HG02763 (cell line): ENCODE measurements around the gene CSHL1.
"Not testable (repeated sequence)": the region's sequence is repeated elsewhere in the genome, so short reads cannot be mapped to it uniquely, and the experiment has no call there.

Experiments
- ATAC-seq: cut with Tn5 transposase; IDR thresholded peaks from one replicate; pipeline ENCODE4 v1.9.1; 2021; ENCODE audit warnings: mild to moderate bottlenecking, moderate library complexity; ENCODE audit not compliant: unreplicated experiment

Gene CSHL1

GRCh38 chr17:63920050-63920449 lies 9.0 kb upstream of the CSHL1 start:
- not testable (repeated sequence) for ATAC-seq

GRCh38 chr17:63919311-63919723 lies 8.3 kb upstream of the CSHL1 start:
- peak; percentile 70 for ATAC-seq

GRCh38 chr17:63918789-63919305 lies 7.8 kb upstream of the CSHL1 start, which contains the start of gene GH1:
TSS of gene GH1 (minus strand) at chr17:63918839. CDS start at chr17:63918776, 63 bp downstream.
- ATAC-seq, result not testable (repeated sequence)

- no peak for ATAC-seq
Measured at GRCh38 chr17:63918305-63918704, 7.2 kb upstream of the CSHL1 start.

GRCh38 chr17:63917646-63918045 lies 6.6 kb upstream of the CSHL1 start:
- no peak for ATAC-seq

- not testable (repeated sequence) for ATAC-seq
Measured at GRCh38 chr17:63917206-63917605, 6.1 kb upstream of the CSHL1 start.

- no peak for ATAC-seq
Measured at GRCh38 chr17:63916566-63917185, 5.6 kb upstream of the CSHL1 start.

- ATAC-seq, result not testable (repeated sequence)
Measured at GRCh38 chr17:63915753-63916152, 4.7 kb upstream of the CSHL1 start.

- ATAC-seq, result no peak
Measured at GRCh38 chr17:63914471-63914870, 3.4 kb upstream of the CSHL1 start.

GRCh38 chr17:63911657-63912100 lies 621 bp upstream of the CSHL1 start:
- no peak for ATAC-seq

GRCh38 chr17:63910096-63910495 lies 962 bp downstream of the CSHL1 start:
- no peak for ATAC-seq

GRCh38 chr17:63909586-63909985 lies 1.5 kb downstream of the CSHL1 start:
- not testable (repeated sequence) for ATAC-seq

GRCh38 chr17:63907161-63907778 lies 3.8 kb downstream of the CSHL1 start:
- ATAC-seq, result not testable (repeated sequence)

- not testable (repeated sequence) for ATAC-seq
Measured at GRCh38 chr17:63904796-63905195, 6.3 kb downstream of the CSHL1 start.

GRCh38 chr17:63903787-63904201 lies 7.3 kb downstream of the CSHL1 start:
- ATAC-seq, result not testable (repeated sequence)

- not testable (repeated sequence) for ATAC-seq
Measured at GRCh38 chr17:63901971-63902370, 9.1 kb downstream of the CSHL1 start.

- ATAC-seq, result not testable (repeated sequence)
Measured at GRCh38 chr17:63898899-63899798, 11.9 kb downstream of the CSHL1 start.

- ATAC-seq, result not testable (repeated sequence)
Measured at GRCh38 chr17:63896524-63897354, 14.3 kb downstream of the CSHL1 start, which contains the start of gene CSH1. TSS of gene CSH1 (minus strand) at chr17:63896574. CDS start at chr17:63896511, 63 bp downstream.

GRCh38 chr17:63894821-63895220 lies 16.2 kb downstream of the CSHL1 start:
- not testable (repeated sequence) for ATAC-seq

GRCh38 chr17:63894021-63894420 lies 17.0 kb downstream of the CSHL1 start:
- ATAC-seq, result not testable (repeated sequence)
